ENCODE measurements around the gene ALOX5AP.

The ALOX5AP gene

GRCh38 chr13:30763786-30764413 lies 28.6 kb downstream of the ALOX5AP start:
- H3K27me3 Mint-ChIP-seq (ENCODE audit: low read depth) = peaks cover 4% of the 10 kb centered on the region

GRCh38 chr13:30766231-30766630 lies 30.9 kb downstream of the ALOX5AP start:
- no peaks in the 10 kb centered on the region for H3K36me3 Mint-ChIP-seq (ENCODE audit: low read depth)
- H3K4me3 Mint-ChIP-seq = no peak overlapping the region
- no peak overlapping the region for H3K27ac Mint-ChIP-seq

More at GRCh38 chr13:30763786-30764413, 28.6 kb downstream of the ALOX5AP start:
- no peak overlapping the region for H3K4me3 Mint-ChIP-seq
- H3K36me3 Mint-ChIP-seq (ENCODE audit: low read depth) = no peaks in the 10 kb centered on the region
- TF ChIP-seq, protein P1, sequence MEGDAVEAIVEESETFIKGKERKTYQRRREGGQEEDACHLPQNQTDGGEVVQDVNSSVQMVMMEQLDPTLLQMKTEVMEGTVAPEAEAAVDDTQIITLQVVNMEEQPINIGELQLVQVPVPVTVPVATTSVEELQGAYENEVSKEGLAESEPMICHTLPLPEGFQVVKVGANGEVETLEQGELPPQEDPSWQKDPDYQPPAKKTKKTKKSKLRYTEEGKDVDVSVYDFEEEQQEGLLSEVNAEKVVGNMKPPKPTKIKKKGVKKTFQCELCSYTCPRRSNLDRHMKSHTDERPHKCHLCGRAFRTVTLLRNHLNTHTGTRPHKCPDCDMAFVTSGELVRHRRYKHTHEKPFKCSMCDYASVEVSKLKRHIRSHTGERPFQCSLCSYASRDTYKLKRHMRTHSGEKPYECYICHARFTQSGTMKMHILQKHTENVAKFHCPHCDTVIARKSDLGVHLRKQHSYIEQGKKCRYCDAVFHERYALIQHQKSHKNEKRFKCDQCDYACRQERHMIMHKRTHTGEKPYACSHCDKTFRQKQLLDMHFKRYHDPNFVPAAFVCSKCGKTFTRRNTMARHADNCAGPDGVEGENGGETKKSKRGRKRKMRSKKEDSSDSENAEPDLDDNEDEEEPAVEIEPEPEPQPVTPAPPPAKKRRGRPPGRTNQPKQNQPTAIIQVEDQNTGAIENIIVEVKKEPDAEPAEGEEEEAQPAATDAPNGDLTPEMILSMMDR (IDR thresholded peaks at IDR 0.05; ENCODE audit: unreplicated experiment in 3 of 3) = no peak
- peaks cover 8% of the 10 kb centered on the region for H3K4me1 Mint-ChIP-seq
- H3K9me3 Mint-ChIP-seq = no peaks in the 10 kb centered on the region
- no peak overlapping the region for H3K27ac Mint-ChIP-seq

GRCh38 chr13:30770929-30771328 lies 35.6 kb downstream of the ALOX5AP start:
- Mint-ChIP-seq H3K4me1 (peaks cover 8% of the 10 kb centered on the region), H3K36me3 (ENCODE audit: low read depth) (no peaks in the 10 kb centered on the region), H3K4me3 (no peak overlapping the region), H3K27ac (no peak overlapping the region), H3K9me3 (peaks cover 4% of the 10 kb centered on the region), H3K27me3 (ENCODE audit: low read depth) (peaks cover 7% of the 10 kb centered on the region)
- TF ChIP-seq, protein P1 (IDR thresholded peaks at IDR 0.05; ENCODE audit: unreplicated experiment in 3 of 3) = no peak

More at GRCh38 chr13:30766231-30766630, 30.9 kb downstream of the ALOX5AP start:
- Mint-ChIP-seq H3K4me1 (peaks cover 8% of the 10 kb centered on the region), H3K9me3 (peaks cover 4% of the 10 kb centered on the region), H3K27me3 (ENCODE audit: low read depth) (no peaks in the 10 kb centered on the region)
- TF ChIP-seq, protein P1 (IDR thresholded peaks at IDR 0.05; ENCODE audit: unreplicated experiment in 3 of 3) = no peak

- peaks cover 11% of the 10 kb centered on the region for H3K27me3 Mint-ChIP-seq (ENCODE audit: low read depth)
- peaks cover 4% of the 10 kb centered on the region for H3K4me1 Mint-ChIP-seq
- no peak overlapping the region for H3K27ac Mint-ChIP-seq
- peaks cover 4% of the 10 kb centered on the region for H3K9me3 Mint-ChIP-seq
- no peak overlapping the region for H3K4me3 Mint-ChIP-seq
- TF ChIP-seq, protein P1 (IDR thresholded peaks at IDR 0.05; ENCODE audit: unreplicated experiment in 3 of 3) = no peak
- H3K36me3 Mint-ChIP-seq (ENCODE audit: low read depth) = no peaks in the 10 kb centered on the region
Observed at GRCh38 chr13:30773561-30773960, 38.2 kb downstream of the ALOX5AP start.

DNA sequence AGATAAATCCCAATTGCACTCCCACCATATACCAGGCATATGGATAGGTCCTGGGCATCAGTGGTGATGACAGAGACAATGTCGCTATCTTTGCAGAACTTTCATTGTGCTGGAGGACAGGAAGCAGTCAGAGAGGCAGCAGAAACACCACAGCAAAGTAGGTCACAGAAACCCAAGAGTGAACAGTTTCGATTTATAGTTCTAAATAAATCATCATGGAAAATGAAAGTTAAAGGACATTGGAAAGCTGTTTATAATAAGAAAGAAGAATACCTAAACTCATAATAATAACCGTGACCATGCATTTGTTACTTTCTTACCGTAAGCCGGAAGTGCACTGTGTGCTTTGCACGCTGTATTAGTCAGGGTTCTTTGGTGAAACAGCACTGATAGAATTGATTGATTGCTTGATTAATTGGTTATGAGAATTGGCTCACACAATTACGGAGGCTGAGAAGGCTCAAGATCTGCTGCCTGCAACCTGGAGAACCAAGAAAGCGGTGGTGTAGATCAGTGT lies 38.9 kb downstream of the ALOX5AP start:
- Mint-ChIP-seq H3K27me3 (ENCODE audit: low read depth) (peaks cover 11% of the 10 kb centered on the region), H3K27ac (no peak overlapping the region), H3K4me3 (no peak overlapping the region), H3K36me3 (ENCODE audit: low read depth) (no peaks in the 10 kb centered on the region), H3K4me1 (peaks cover 10% of the 10 kb centered on the region), H3K9me3 (peaks cover 4% of the 10 kb centered on the region)
- TF ChIP-seq, protein P1 (IDR thresholded peaks at IDR 0.05; ENCODE audit: unreplicated experiment in 3 of 3) = no peak

DNA sequence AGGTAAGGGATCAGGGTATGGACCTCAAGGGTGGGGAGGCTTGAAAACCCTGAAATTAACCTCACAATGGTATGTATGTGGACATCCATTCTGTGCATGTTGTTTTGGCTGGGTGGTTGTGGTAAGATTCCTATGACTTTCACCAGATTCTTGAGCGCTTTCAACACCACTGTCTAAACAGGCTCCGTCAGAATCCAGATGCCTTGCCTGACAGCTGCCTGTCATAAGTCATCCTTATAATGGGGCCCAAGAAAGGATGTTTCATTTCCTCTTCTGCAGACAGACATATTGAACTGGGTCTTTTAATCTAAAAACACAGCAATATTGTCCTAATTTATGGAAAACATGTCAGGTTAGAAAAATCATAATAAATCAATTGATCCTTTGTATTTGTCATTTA lies 41.3 kb downstream of the ALOX5AP start:
- Mint-ChIP-seq H3K27me3 (ENCODE audit: low read depth) (peaks cover 11% of the 10 kb centered on the region), H3K4me3 (no peak overlapping the region), H3K36me3 (ENCODE audit: low read depth) (no peaks in the 10 kb centered on the region), H3K4me1 (peaks cover 23% of the 10 kb centered on the region), H3K9me3 (peaks cover 8% of the 10 kb centered on the region), H3K27ac (no peak overlapping the region)
- TF ChIP-seq, protein P1 (IDR thresholded peaks at IDR 0.05; ENCODE audit: unreplicated experiment in 3 of 3) = no peak
